Hepatocyte (in vitro differentiated cells): ENCODE measurements around the gene CLEC4D.

ENCODE experiments used
- EZH2 ChIP-seq: fragments of 200-600 bp; sonication (generic); IDR thresholded peaks from 2 replicates; pipeline ENCODE4 v1.6.1; 2016; ENCODE audit warnings: antibody characterized with exemption, mild to moderate bottlenecking, borderline replicate concordance
- EZH2phosphoT487 ChIP-seq: fragments of 200-600 bp; sonication (generic); IDR thresholded peaks from one replicate; pipeline ENCODE4 v1.6.1; 2018; ENCODE audit warnings: antibody characterized with exemption, mild to moderate bottlenecking, low read depth, moderate library complexity; ENCODE audit not compliant: unreplicated experiment, severe bottlenecking
- TF ChIP-seq, protein P1 (sequence below): fragments of 200-600 bp; sonication (generic); IDR thresholded peaks from 2 replicates; pipeline ENCODE4 v1.5.1; 2016; ENCODE audit warnings: antibody characterized with exemption, mild to moderate bottlenecking; ENCODE audit not compliant: poor library complexity

DNA sequence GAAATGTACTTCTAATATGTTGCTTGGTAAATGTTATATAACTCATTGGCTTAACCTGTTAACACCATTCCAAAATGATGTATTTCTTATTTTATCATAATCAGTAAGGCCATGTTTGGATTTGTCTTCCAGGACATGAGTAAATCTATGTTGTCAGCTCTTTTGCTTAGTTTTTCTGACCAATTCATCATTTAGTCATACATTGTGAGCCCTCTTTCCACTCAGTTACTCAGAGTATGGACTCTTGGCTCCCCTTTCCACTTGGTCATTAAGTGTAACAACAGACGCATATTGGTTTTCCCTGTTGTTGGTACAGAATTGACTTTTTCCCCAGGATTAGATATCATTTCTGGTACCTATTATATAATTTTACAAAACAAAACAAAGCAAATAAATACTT, 9.0 kb upstream of the CLEC4D start:
- TF ChIP-seq, protein P1, sequence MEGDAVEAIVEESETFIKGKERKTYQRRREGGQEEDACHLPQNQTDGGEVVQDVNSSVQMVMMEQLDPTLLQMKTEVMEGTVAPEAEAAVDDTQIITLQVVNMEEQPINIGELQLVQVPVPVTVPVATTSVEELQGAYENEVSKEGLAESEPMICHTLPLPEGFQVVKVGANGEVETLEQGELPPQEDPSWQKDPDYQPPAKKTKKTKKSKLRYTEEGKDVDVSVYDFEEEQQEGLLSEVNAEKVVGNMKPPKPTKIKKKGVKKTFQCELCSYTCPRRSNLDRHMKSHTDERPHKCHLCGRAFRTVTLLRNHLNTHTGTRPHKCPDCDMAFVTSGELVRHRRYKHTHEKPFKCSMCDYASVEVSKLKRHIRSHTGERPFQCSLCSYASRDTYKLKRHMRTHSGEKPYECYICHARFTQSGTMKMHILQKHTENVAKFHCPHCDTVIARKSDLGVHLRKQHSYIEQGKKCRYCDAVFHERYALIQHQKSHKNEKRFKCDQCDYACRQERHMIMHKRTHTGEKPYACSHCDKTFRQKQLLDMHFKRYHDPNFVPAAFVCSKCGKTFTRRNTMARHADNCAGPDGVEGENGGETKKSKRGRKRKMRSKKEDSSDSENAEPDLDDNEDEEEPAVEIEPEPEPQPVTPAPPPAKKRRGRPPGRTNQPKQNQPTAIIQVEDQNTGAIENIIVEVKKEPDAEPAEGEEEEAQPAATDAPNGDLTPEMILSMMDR: no peak
- no peak for TF ChIP-seq EZH2
- TF ChIP-seq EZH2phosphoT487: no peak
